K562 (cell line): ENCODE measurements around the gene POLE2.

Experiments
- CBX8 ChIP-seq: fragments of 200-600 bp; sonication (generic); IDR thresholded peaks from 2 replicates; pipeline ENCODE4 v1.6.1; 2012; ENCODE audit warnings: borderline replicate concordance, mixed run types, low read depth, mild to moderate bottlenecking, moderate library complexity, mixed read lengths, low read length, control low read depth, inconsistent platforms; ENCODE audit not compliant: poor library complexity, severe bottlenecking; ENCODE audit errors: extremely low read depth
- CHD2 ChIP-seq: IDR thresholded peaks from 2 replicates; pipeline ENCODE4 v1.6.1; 2011; ENCODE audit warnings: low read depth, low read length
- ETV5 ChIP-seq: sonication (generic); formaldehyde crosslinking; IDR thresholded peaks from 2 replicates; pipeline ENCODE4 v1.4.0; 2020; ENCODE audit warnings: low read depth, mild to moderate bottlenecking, missing genetic modification reagents
- HMGXB4 ChIP-seq: sonication (generic); formaldehyde crosslinking; IDR thresholded peaks from 2 replicates; pipeline ENCODE4 v1.8.1; 2023; ENCODE audit warnings: mild to moderate bottlenecking, missing genetic modification reagents
- HOMEZ ChIP-seq: fragments of 250-450 bp; sonication (Bioruptor Pico); IDR thresholded peaks from 2 replicates; pipeline ENCODE4 v1.4.0; 2020; ENCODE audit warnings: mild to moderate bottlenecking, moderate library complexity
- ID3 ChIP-seq, 2 experiments: fragments of 250-450 bp in 1 of 2; fragments of 450-650 bp in 1 of 2; sonication (Bioruptor Pico) in 1 of 2; IDR thresholded peaks; 2 replicates each; pipeline versions ENCODE4 v1.6.1 to v1.8.0; 2016 to 2021; ENCODE audit warnings: mild to moderate bottlenecking in 2 of 2, moderate library complexity in 2 of 2, missing compliant biosample characterization in 1 of 2, missing genetic modification characterization in 1 of 2
- JUNB ChIP-seq: fragments of 450-650 bp; formaldehyde crosslinking; conservative IDR thresholded peaks from 2 replicates; pipeline ENCODE4 v1.4.0; 2020; ENCODE audit warnings: mild to moderate bottlenecking
- KLF13 ChIP-seq: fragments of 450-650 bp; IDR thresholded peaks from 2 replicates; pipeline ENCODE4 v1.6.1; 2016; ENCODE audit warnings: missing genetic modification characterization, low read depth, mild to moderate bottlenecking, missing compliant biosample characterization, moderate library complexity, borderline replicate concordance
- REST ChIP-seq, 2 experiments: fragments of 450-650 bp; formaldehyde crosslinking in 1 of 2; IDR thresholded peaks; 2 replicates each; pipeline versions ENCODE4 v1.4.0 to v1.6.1; 2014 to 2020; ENCODE audit warnings: mild to moderate bottlenecking in 2 of 2, borderline replicate concordance in 1 of 2, low read depth in 1 of 2
- RUNX1 ChIP-seq: sonication (generic); IDR thresholded peaks from 2 replicates; pipeline ENCODE4 v1.6.1; 2016; ENCODE audit warnings: antibody characterized with exemption, low read depth
- TRIM24 ChIP-seq, 2 experiments: fragments of 450-650 bp; IDR thresholded peaks; 2 replicates each; pipeline ENCODE4 v1.6.1; 2016

- TF ChIP-seq ETV5 (CRISPR knock-in tag) (no peak), CBX8 (no peak), HOMEZ (CRISPR knock-in tag) (no peak), CHD2 (no peak), RUNX1 (no peak), HMGXB4 (no peak), REST (IDR thresholded peaks at IDR 0.05; ENCODE audit: borderline replicate concordance) (no peak), REST (CRISPR knock-in tag; IDR thresholded peaks at IDR 0.05; ENCODE audit: low read depth) (no peak), TRIM24 (IDR thresholded peaks at IDR 0.05) (no peak), KLF13 (no peak), ID3 (CRISPR knock-in tag; IDR thresholded peaks at IDR 0.05) (no peak), ID3 (tag; IDR thresholded peaks at IDR 0.05) (no peak), JUNB (CRISPR knock-in tag) (no peak)
Measured at GRCh38 chr14:49677643-49678042, 10.4 kb downstream of the POLE2 start.
